ENCODE results near the gene ZPBP. TPM values are rescaled to one million over a fixed set of nuclear protein-coding genes. Genes with fewer than 3 reads are reported as not detected.

The ZPBP gene
- total RNA-seq, 1 donor from 2014 or later, result not detected

GRCh38 chr7:50138101-50138500, 45.1 kb upstream of the ZPBP start:
- DNase-seq (ENCODE audit: low read depth) (no peak), FAIRE-seq (no peak)
- H3K36me3 ChIP-seq (ENCODE audit: insufficient read depth, low read length), result no peaks in the 10 kb centered on the region
- no peaks in the 10 kb centered on the region for H3K27me3 ChIP-seq (ENCODE audit: insufficient read depth, low read length)
- Mint-ChIP-seq H3K4me3 (ENCODE audit: unreplicated experiment) (no peak overlapping the region), H3K4me1 (ENCODE audit: low read depth, unreplicated experiment) (peaks cover 2% of the 10 kb centered on the region), H3K36me3 (ENCODE audit: low read depth, unreplicated experiment) (no peaks in the 10 kb centered on the region), H3K27ac (ENCODE audit: unreplicated experiment) (no peak overlapping the region), H3K9me3 (ENCODE audit: unreplicated experiment) (no peaks in the 10 kb centered on the region), H3K27me3 (ENCODE audit: low read depth, unreplicated experiment) (no peaks in the 10 kb centered on the region)
- no peak overlapping the region for H3K27ac ChIP-seq (ENCODE audit: low read depth, low read length)
- no peaks in the 10 kb centered on the region for H3K9me3 ChIP-seq (ENCODE audit: insufficient read depth, low read depth, low read length)
- no peak overlapping the region for H3K4me3 ChIP-seq (ENCODE audit: insufficient read depth, low read depth, low read length)
- H3K4me1 ChIP-seq (ENCODE audit: insufficient read depth, low read length), result no peaks in the 10 kb centered on the region
- no peak overlapping the region for H3K9ac ChIP-seq (ENCODE audit: low read length)
- H4K20me1 ChIP-seq (ENCODE audit: insufficient read depth, low read length), result no peaks in the 10 kb centered on the region
- H2AFZ ChIP-seq (ENCODE audit: low read depth, low read length), result no peak overlapping the region
- H3K4me2 ChIP-seq (ENCODE audit: low read length), result no peak overlapping the region
- TF ChIP-seq CTCF (IDR thresholded peaks at IDR 0.05; ENCODE audit: insufficient read depth, low read depth, low read length), result no peak
- no peak for TF ChIP-seq EZH2 (IDR thresholded peaks at IDR 0.05; ENCODE audit: insufficient read depth, low read length)
- H3K79me2 ChIP-seq (ENCODE audit: insufficient read depth, low read length), result no peaks in the 10 kb centered on the region

GRCh38 chr7:50125766-50126165, 32.7 kb upstream of the ZPBP start:
- Histone ChIP-seq H3K27me3 (ENCODE audit: insufficient read depth, low read length) (no peaks in the 10 kb centered on the region), H3K4me3 (ENCODE audit: insufficient read depth, low read depth, low read length) (no peak overlapping the region), H3K4me1 (ENCODE audit: insufficient read depth, low read length) (no peaks in the 10 kb centered on the region), H3K9ac (ENCODE audit: low read length) (no peak overlapping the region), H3K36me3 (ENCODE audit: insufficient read depth, low read length) (no peaks in the 10 kb centered on the region), H3K79me2 (ENCODE audit: insufficient read depth, low read length) (no peaks in the 10 kb centered on the region), H3K27ac (ENCODE audit: low read depth, low read length) (no peak overlapping the region), H2AFZ (ENCODE audit: low read depth, low read length) (no peak overlapping the region), H4K20me1 (ENCODE audit: insufficient read depth, low read length) (no peaks in the 10 kb centered on the region), H3K9me3 (ENCODE audit: insufficient read depth, low read depth, low read length) (no peaks in the 10 kb centered on the region), H3K4me2 (ENCODE audit: low read length) (no peak overlapping the region)
- Mint-ChIP-seq H3K9me3 (ENCODE audit: unreplicated experiment) (no peaks in the 10 kb centered on the region), H3K27me3 (ENCODE audit: low read depth, unreplicated experiment) (no peaks in the 10 kb centered on the region), H3K4me3 (ENCODE audit: unreplicated experiment) (no peak overlapping the region), H3K27ac (ENCODE audit: unreplicated experiment) (no peak overlapping the region), H3K36me3 (ENCODE audit: low read depth, unreplicated experiment) (no peaks in the 10 kb centered on the region), H3K4me1 (ENCODE audit: low read depth, unreplicated experiment) (no peaks in the 10 kb centered on the region)
- FAIRE-seq, result no peak
- DNase-seq (ENCODE audit: low read depth), result no peak
- TF ChIP-seq EZH2 (IDR thresholded peaks at IDR 0.05; ENCODE audit: insufficient read depth, low read length) (no peak), CTCF (IDR thresholded peaks at IDR 0.05; ENCODE audit: insufficient read depth, low read depth, low read length) (no peak)

- H3K79me2 ChIP-seq (ENCODE audit: insufficient read depth, low read length), result no peaks in the 10 kb centered on the region
- no peak for FAIRE-seq
- no peak overlapping the region for H3K27ac ChIP-seq (ENCODE audit: low read depth, low read length)
- H2AFZ ChIP-seq (ENCODE audit: low read depth, low read length), result no peak overlapping the region
- Mint-ChIP-seq H3K4me1 (ENCODE audit: low read depth, unreplicated experiment) (no peaks in the 10 kb centered on the region), H3K27me3 (ENCODE audit: low read depth, unreplicated experiment) (peaks cover 7% of the 10 kb centered on the region), H3K4me3 (ENCODE audit: unreplicated experiment) (no peak overlapping the region), H3K9me3 (ENCODE audit: unreplicated experiment) (no peaks in the 10 kb centered on the region), H3K36me3 (ENCODE audit: low read depth, unreplicated experiment) (no peaks in the 10 kb centered on the region), H3K27ac (ENCODE audit: unreplicated experiment) (no peak overlapping the region)
- no peaks in the 10 kb centered on the region for H3K27me3 ChIP-seq (ENCODE audit: insufficient read depth, low read length)
- TF ChIP-seq EZH2 (IDR thresholded peaks at IDR 0.05; ENCODE audit: insufficient read depth, low read length) (no peak), CTCF (IDR thresholded peaks at IDR 0.05; ENCODE audit: insufficient read depth, low read depth, low read length) (no peak)
- H3K9me3 ChIP-seq (ENCODE audit: insufficient read depth, low read depth, low read length), result no peaks in the 10 kb centered on the region
- DNase-seq (ENCODE audit: low read depth), result no peak
- H3K4me2 ChIP-seq (ENCODE audit: low read length), result no peak overlapping the region
- H3K9ac ChIP-seq (ENCODE audit: low read length), result no peak overlapping the region
- H4K20me1 ChIP-seq (ENCODE audit: insufficient read depth, low read length), result no peaks in the 10 kb centered on the region
- no peaks in the 10 kb centered on the region for H3K4me1 ChIP-seq (ENCODE audit: insufficient read depth, low read length)
- H3K36me3 ChIP-seq (ENCODE audit: insufficient read depth, low read length), result no peaks in the 10 kb centered on the region
- H3K4me3 ChIP-seq (ENCODE audit: insufficient read depth, low read depth, low read length), result no peak overlapping the region
These were observed 28.2 kb upstream of the ZPBP start for GRCh38 chr7:50121286-50121685.
